H1 (cell line): ENCODE results near the gene ENDOU. TPM values are rescaled to one million over a fixed set of nuclear protein-coding genes. Genes with fewer than 3 reads are reported as not detected.
A peak's percentile ranks its signal among the peaks of the same experiment; 100 is the strongest.

ENCODE experiments used
- CTCF ChIA-PET: fragments of 300-600 bp; sonication (Branson Sonifier 250); formaldehyde crosslinking; loops from one replicate; lab custom pipeline; 2021; ENCODE audit not compliant: partially characterized antibody; lab: Charles Lee
- POLR2A ChIA-PET: fragments of 300-600 bp; sonication (Branson Sonifier 250); formaldehyde crosslinking; loops from one replicate; lab custom pipeline; 2021; ENCODE audit warnings: inconsistent platforms; ENCODE audit not compliant: partially characterized antibody; lab: Charles Lee
- DNase-seq, 2 experiments: peaks; one replicate each; pipeline versions ENCODE4 v3.0.0 to v3.0.0-alpha.2; 2010 to 2022; ENCODE audit warnings: low spot score in 2 of 2, low read depth in 1 of 2, mixed read lengths in 1 of 2
- FAIRE-seq: peaks from 2 replicates; lab custom pipeline; 2011; peaks lifted over from hg19 to GRCh38; lab: Jason Lieb, UNC
- H2AFZ ChIP-seq: 2 replicates; pipeline ENCODE4 v1.8.1; 2012; ENCODE audit warnings: low read length, inconsistent platforms
- H2AK5ac ChIP-seq: 2 replicates; pipeline ENCODE4 v1.6.1; 2013; ENCODE audit warnings: low read depth, low read length
- H2BK120ac ChIP-seq: replicated peaks from 2 replicates; pipeline ENCODE3; 2013; ENCODE audit warnings: low read depth, low read length, inconsistent platforms
- H2BK12ac ChIP-seq: 2 replicates; pipeline ENCODE4 v1.6.1; 2013; ENCODE audit warnings: low read depth, low read length
- H2BK15ac ChIP-seq: 2 replicates; pipeline ENCODE4 v1.6.1; 2013; ENCODE audit warnings: low read length
- H2BK20ac ChIP-seq: 2 replicates; pipeline ENCODE4 v1.6.1; 2013; ENCODE audit warnings: low read length
- H2BK5ac ChIP-seq: 2 replicates; pipeline ENCODE4 v1.6.1; 2013; ENCODE audit warnings: low read depth, low read length
- H3K14ac ChIP-seq: 2 replicates; pipeline ENCODE4 v1.6.1; 2013; ENCODE audit warnings: inconsistent platforms; ENCODE audit not compliant: insufficient read length
- H3K18ac ChIP-seq: 2 replicates; pipeline ENCODE4 v1.6.1; 2013; ENCODE audit warnings: low read length; ENCODE audit errors: extremely low read depth
- H3K23ac ChIP-seq: 2 replicates; pipeline ENCODE4 v1.6.1; 2013; ENCODE audit warnings: inconsistent platforms; ENCODE audit not compliant: insufficient read length
- H3K23me2 ChIP-seq: 2 replicates; pipeline ENCODE4 v1.6.1; 2013; ENCODE audit warnings: low read depth, low read length
- H3K27ac ChIP-seq: 2 replicates; pipeline ENCODE4 v1.6.1; 2011; ENCODE audit warnings: low read depth, low read length, inconsistent platforms
- H3K27me3 ChIP-seq, 4 experiments: replicated peaks in 1 of 4; 1 replicate in 1 of 4; 2 replicates in 3 of 4; pipeline versions ENCODE4 v1.6.1 to v1.8.1; 2011 to 2013; ENCODE audit warnings: low read length in 3 of 4, mild to moderate bottlenecking in 3 of 4, inconsistent platforms in 2 of 4, mixed read lengths in 2 of 4, moderate library complexity in 1 of 4; ENCODE audit not compliant: control insufficient read depth in 3 of 4, insufficient read depth in 3 of 4; ENCODE audit errors: extremely low read depth in 1 of 4
- H3K36me3 ChIP-seq, 4 experiments: 2 replicates each; pipeline versions ENCODE4 v1.6.1 to v1.8.1; 2011 to 2013; ENCODE audit warnings: mild to moderate bottlenecking in 4 of 4, low read length in 3 of 4, moderate library complexity in 2 of 4, control low read depth in 1 of 4, inconsistent platforms in 1 of 4; ENCODE audit not compliant: insufficient read depth in 4 of 4, control insufficient read depth in 2 of 4
- H3K4ac ChIP-seq: replicated peaks from 2 replicates; pipeline ENCODE3; 2013; ENCODE audit warnings: low read length, low read depth, mixed read lengths, inconsistent platforms; ENCODE audit not compliant: insufficient read length
- H3K4me1 ChIP-seq, 4 experiments: replicated peaks in 1 of 4; 1 replicate in 1 of 4; 2 replicates in 3 of 4; pipeline versions ENCODE4 v1.6.1 to v1.8.1; 2011 to 2013; ENCODE audit warnings: low read length in 3 of 4, inconsistent platforms in 2 of 4, mixed read lengths in 1 of 4; ENCODE audit not compliant: insufficient read depth in 4 of 4, control insufficient read depth in 3 of 4
- H3K4me2 ChIP-seq, 2 experiments: 2 replicates each; pipeline versions ENCODE4 v1.6.1 to v1.8.1; 2011 to 2013; ENCODE audit warnings: low read depth in 2 of 2, low read length in 2 of 2, control low read depth in 1 of 2, inconsistent platforms in 1 of 2, mild to moderate bottlenecking in 1 of 2; ENCODE audit not compliant: insufficient read depth in 1 of 2
- H3K4me3 ChIP-seq, 4 experiments: fragments of 200-600, 300-600 bp in 1 of 4; sonication (generic), shearing (Covaris generic), sonication (Bioruptor Twin) in 1 of 4; 2 replicates each; pipeline versions ENCODE4 v1.5.1 to v1.8.1; 2011 to 2016; ENCODE audit warnings: low read length in 4 of 4, low read depth in 3 of 4, control low read depth in 2 of 4, inconsistent platforms in 2 of 4, mild to moderate bottlenecking in 2 of 4, mixed read lengths in 1 of 4, moderate library complexity in 1 of 4; ENCODE audit not compliant: insufficient read depth in 2 of 4; ENCODE audit errors: extremely low read depth in 1 of 4
- H3K56ac ChIP-seq: replicated peaks from 2 replicates; pipeline ENCODE3; 2013; ENCODE audit warnings: low read depth, mild to moderate bottlenecking, mixed read lengths, low read length, inconsistent platforms; ENCODE audit not compliant: insufficient read length
- H3K79me1 ChIP-seq: 2 replicates; pipeline ENCODE4 v1.6.1; 2013; ENCODE audit warnings: low read depth, low read length, control low read depth
- H3K79me2 ChIP-seq, 2 experiments: 2 replicates each; pipeline versions ENCODE4 v1.6.1 to v1.8.1; 2012 to 2013; ENCODE audit warnings: low read length in 2 of 2, mild to moderate bottlenecking in 2 of 2, inconsistent platforms in 1 of 2; ENCODE audit not compliant: insufficient read depth in 2 of 2, control insufficient read depth in 1 of 2
- H3K9ac ChIP-seq, 4 experiments: replicated peaks in 1 of 4; 1 replicate in 1 of 4; 2 replicates in 3 of 4; pipeline versions ENCODE4 v1.6.1 to v1.8.1; 2011 to 2013; ENCODE audit warnings: low read depth in 3 of 4, low read length in 3 of 4, control low read depth in 2 of 4, mild to moderate bottlenecking in 2 of 4, moderate library complexity in 2 of 4, inconsistent platforms in 1 of 4; ENCODE audit errors: extremely low read depth in 1 of 4
- H3K9me3 ChIP-seq, 2 experiments: 2 replicates each; pipeline versions ENCODE4 v1.6.1 to v1.8.1; 2012 to 2013; ENCODE audit warnings: mild to moderate bottlenecking in 2 of 2, moderate library complexity in 2 of 2, control low read depth in 1 of 2, inconsistent platforms in 1 of 2, low read depth in 1 of 2, low read length in 1 of 2, mixed read lengths in 1 of 2; ENCODE audit not compliant: insufficient read depth in 2 of 2
- H4K20me1 ChIP-seq, 2 experiments: replicated peaks in 1 of 2; 2 replicates each; pipeline versions ENCODE3 to v1.8.1; 2011 to 2013; ENCODE audit warnings: inconsistent platforms in 2 of 2, low read length in 2 of 2, mild to moderate bottlenecking in 1 of 2; ENCODE audit not compliant: insufficient read depth in 2 of 2, control insufficient read depth in 1 of 2
- H4K5ac ChIP-seq: 2 replicates; pipeline ENCODE4 v1.6.1; 2013; ENCODE audit warnings: low read length, low read depth, mixed read lengths, inconsistent platforms; ENCODE audit not compliant: insufficient read length
- H4K8ac ChIP-seq: 2 replicates; pipeline ENCODE4 v1.8.0; 2013; ENCODE audit warnings: mild to moderate bottlenecking, moderate library complexity, low read length, inconsistent platforms; ENCODE audit not compliant: insufficient read depth; ENCODE audit errors: extremely low read depth
- H4K91ac ChIP-seq: replicated peaks from 2 replicates; pipeline ENCODE3; 2013; ENCODE audit warnings: low read length, mixed read lengths, inconsistent platforms; ENCODE audit not compliant: insufficient read length
- EP300 ChIP-seq, 2 experiments: IDR thresholded peaks; 1 replicate in 1 of 2; 2 replicates in 1 of 2; pipeline ENCODE4 v1.6.1; 2011 to 2012; ENCODE audit warnings: low read depth in 2 of 2, low read length in 2 of 2, mild to moderate bottlenecking in 2 of 2, borderline replicate concordance in 1 of 2, inconsistent platforms in 1 of 2, moderate library complexity in 1 of 2
- HDAC6 ChIP-seq: IDR thresholded peaks from one replicate; pipeline ENCODE4 v1.7.1; 2012; ENCODE audit warnings: low read depth, mild to moderate bottlenecking, inconsistent platforms, low read length, moderate library complexity
- POU5F1 ChIP-seq: IDR thresholded peaks from 2 replicates; pipeline ENCODE4 v1.6.1; 2011; ENCODE audit warnings: low read depth, mild to moderate bottlenecking, low read length, moderate library complexity
- SIN3A ChIP-seq, 2 experiments: IDR thresholded peaks in 1 of 2; conservative IDR thresholded peaks in 1 of 2; 2 replicates each; pipeline ENCODE4 v1.6.1; 2011 to 2012; ENCODE audit warnings: low read length in 2 of 2, improper control_type of control experiment in 1 of 2, low read depth in 1 of 2, mild to moderate bottlenecking in 1 of 2
- SP4 ChIP-seq: IDR thresholded peaks from 2 replicates; pipeline ENCODE4 v1.6.1; 2012; ENCODE audit warnings: low read length, inconsistent platforms
- TEAD4 ChIP-seq: IDR thresholded peaks from 2 replicates; pipeline ENCODE4 v1.6.1; 2012; ENCODE audit warnings: low read depth, low read length, inconsistent platforms, mixed read lengths
- WGBS, 2 experiments: shearing (Covaris generic) in 1 of 2; methylation state at CpG; one replicate each; pipeline versions ENCODE4 v1.1.6 to v1.1.7; 2013 to 2015; ENCODE audit warnings: low lambda C conversion rate in 2 of 2, mixed read lengths in 2 of 2, inconsistent platforms in 1 of 2, low coverage in 1 of 2, missing lambda C conversion rate in 1 of 2; ENCODE audit not compliant: insufficient replicate concordance in 2 of 2, insufficient coverage in 1 of 2, insufficient read length in 1 of 2; ENCODE audit errors: extremely low coverage in 1 of 2, missing lambda C conversion rate in 1 of 2; 5-methylcytosine and 5-hydroxymethylcytosine counted together
- polyA plus RNA-seq, 7 experiments: library from polyadenylated mRNA; depleted of rRNA in 3 of 7; stranded (reverse) in 5 of 7; unstranded in 2 of 7; fragments of >200 nt in 5 of 7; fragments of 200-250 nt in 2 of 7; gene quantifications; 1 replicate in 5 of 7; 2 replicates in 1 of 7; 4 replicates in 1 of 7; pipeline versions ENCODE4 v1.2.1 to v1.2.3, GENCODE V29; 2011 to 2013; ENCODE audit warnings: missing spikeins in 2 of 7, mixed read lengths in 2 of 7
- total RNA-seq: library from RNA; stranded (reverse); fragmentation: NEBNext Ultra II Directional; extraction: Animal tissue kit (Norgen Biotek cat#: 25700); gene quantifications from 2 replicates; pipeline ENCODE4 v1.2.1, GENCODE V29; 2021
- TF ChIP-seq, protein P1 (sequence below): IDR thresholded peaks from 2 replicates; pipeline ENCODE4 v1.6.1; 2011; ENCODE audit warnings: low read depth, mild to moderate bottlenecking, low read length; ENCODE audit not compliant: insufficient read depth

ENDOU gene
- total and polyA plus RNA-seq, 2 of the 8 experiments (the other 6 are each of a cell fraction or from before 2014, with no cell fraction given) = not detected

- no peak overlapping the region for H4K5ac ChIP-seq
- H3K56ac ChIP-seq = no peak overlapping the region
- H3K23ac ChIP-seq = no peak overlapping the region
- H4K20me1 ChIP-seq = no peaks in the 10 kb centered on the region
- no peak for DNase-seq
- no peak overlapping the region for H2AFZ ChIP-seq
- ChIA-PET CTCF (interaction anchor here (0.6 to 58.8 kb wide), 11 partner anchors 10 to 131 kb away, joined by 3 to 2442 read pairs (median 5); partner anchors contain the start of genes ENDOU, RAPGEF3 and RPAP3), POLR2A (interaction anchor here (0.9 to 10.5 kb wide), 8 partner anchors 8 to 71 kb away, joined by 3 to 79 read pairs (median 4); partner anchors contain the start of gene RAPGEF3)
- H3K14ac ChIP-seq = no peak overlapping the region
- peaks cover 0 to 4% (median 0%) of the 10 kb centered on the region in 4 experiments; a peak in 3 of 7 replicates for H3K27me3 ChIP-seq
- peak overlapping the region; percentile 58 for H4K91ac ChIP-seq
- H2BK15ac ChIP-seq = no peak overlapping the region
- H3K4me1 ChIP-seq = peaks cover 5 to 12% (median 11%) of the 10 kb centered on the region in 4 experiments; a peak in 5 of 7 replicates
- 64% methylated on average over 2 of the region's 2 CpGs; no CpG with 5 or more reads in 1 of the 2 experiments for WGBS, 2 experiments
- no peak overlapping the region for H3K18ac ChIP-seq
- no peaks in the 10 kb centered on the region for H3K9me3 ChIP-seq
- no peak overlapping the region for H4K8ac ChIP-seq
- H2AK5ac ChIP-seq = no peak overlapping the region
- no peak overlapping the region for H3K4me3 ChIP-seq
- H3K79me1 ChIP-seq = no peaks in the 10 kb centered on the region
- no peaks in the 10 kb centered on the region for H3K36me3 ChIP-seq
- H3K23me2 ChIP-seq = no peaks in the 10 kb centered on the region
- H3K4me2 ChIP-seq = no peak overlapping the region; a peak in 2 of 4 replicates
- no peak for TF ChIP-seq EP300 (IDR thresholded peaks at IDR 0.05; ENCODE audit: borderline replicate concordance in 1 of 2, low read depth in 2 of 2, low read length in 2 of 2)
- no peak for TF ChIP-seq SP4
- TF ChIP-seq TEAD4 = peak; percentile 86; the same call in 1 of the 2 replicates
- TF ChIP-seq, protein P1, sequence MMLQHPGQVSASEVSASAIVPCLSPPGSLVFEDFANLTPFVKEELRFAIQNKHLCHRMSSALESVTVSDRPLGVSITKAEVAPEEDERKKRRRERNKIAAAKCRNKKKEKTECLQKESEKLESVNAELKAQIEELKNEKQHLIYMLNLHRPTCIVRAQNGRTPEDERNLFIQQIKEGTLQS = no peak
- no peak for TF ChIP-seq HDAC6
- no peak for TF ChIP-seq POU5F1
- no peak for TF ChIP-seq SIN3A (conservative IDR thresholded peaks at IDR 0.05 in 1 of 2, IDR thresholded peaks at IDR 0.05 in 1 of 2; ENCODE audit: low read depth in 1 of 2, low read length in 2 of 2)
- H3K4ac ChIP-seq = no peak overlapping the region
- no peak overlapping the region for H3K27ac ChIP-seq
- H3K79me2 ChIP-seq = no peaks in the 10 kb centered on the region
- no peak overlapping the region for H3K9ac ChIP-seq
- 0 out of 2 replicates have a peak overlapping the region, but pooled peaks have one; percentile 3 for H2BK5ac ChIP-seq
- no peak overlapping the region for H2BK120ac ChIP-seq
- peak overlapping the region; percentile 29; the same call in 1 of the 2 replicates for H2BK12ac ChIP-seq
- peak overlapping the region; percentile 40; the same call in 1 of the 2 replicates for H2BK20ac ChIP-seq
- no peak for FAIRE-seq
These were observed 43.1 kb upstream of the ENDOU start for GRCh38 chr12:47768323-47768811.
